ENCODE data around the gene MAMDC4.

The MAMDC4 gene

GRCh38 chr9:136849038-136849959 lies 2.8 kb upstream of the MAMDC4 start, which contains the start of gene PHPT1:
PHPT1 (plus strand) TSS chr9:136849409; CDS start chr9:136849431, 22 bp downstream.
- DNase-seq (ENCODE audit: low read depth in 2 of 2), result peak; percentile 98

DNA sequence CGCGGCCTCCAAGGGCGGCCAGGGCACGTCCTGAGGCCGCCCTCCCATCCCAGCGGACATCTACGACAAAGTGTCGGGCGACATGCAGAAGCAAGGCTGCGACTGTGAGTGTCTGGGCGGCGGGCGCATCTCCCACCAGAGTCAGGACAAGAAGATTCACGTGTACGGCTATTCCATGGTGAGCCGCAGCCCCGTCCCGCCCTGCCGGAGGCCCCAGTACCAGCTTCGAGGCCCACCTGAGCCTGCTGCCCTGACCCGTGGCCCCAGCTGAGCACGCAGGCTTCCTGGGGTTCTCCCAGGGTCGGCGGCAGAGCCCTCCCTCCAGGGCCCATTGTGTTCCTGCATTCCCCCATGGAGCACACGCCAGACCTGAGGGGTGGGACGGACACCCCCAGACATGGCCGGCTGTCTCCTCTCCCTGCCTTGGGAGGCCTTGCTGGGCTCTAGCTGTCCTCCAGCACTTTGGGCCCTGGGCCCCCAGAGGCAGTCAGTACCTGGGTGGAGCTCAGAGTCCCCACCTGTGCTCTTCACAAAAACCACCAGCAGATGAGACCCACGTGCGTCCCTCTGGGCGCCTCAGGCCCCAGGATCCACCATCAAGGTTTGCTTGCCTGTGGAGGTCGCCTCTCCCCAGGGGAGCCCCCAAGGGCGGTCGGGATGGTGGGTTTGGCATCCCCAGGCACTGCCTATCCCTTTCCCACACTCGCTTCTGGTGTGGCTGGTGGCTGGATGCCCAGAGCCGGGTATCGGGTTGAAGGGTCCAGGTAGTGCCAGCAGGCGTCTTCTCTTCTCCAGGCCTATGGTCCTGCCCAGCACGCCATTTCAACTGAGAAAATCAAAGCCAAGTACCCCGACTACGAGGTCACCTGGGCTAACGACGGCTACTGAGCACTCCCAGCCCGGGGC lies 1.9 kb upstream of the MAMDC4 start:
- no peak for DNase-seq (ENCODE audit: low read depth in 2 of 2)

DNA sequence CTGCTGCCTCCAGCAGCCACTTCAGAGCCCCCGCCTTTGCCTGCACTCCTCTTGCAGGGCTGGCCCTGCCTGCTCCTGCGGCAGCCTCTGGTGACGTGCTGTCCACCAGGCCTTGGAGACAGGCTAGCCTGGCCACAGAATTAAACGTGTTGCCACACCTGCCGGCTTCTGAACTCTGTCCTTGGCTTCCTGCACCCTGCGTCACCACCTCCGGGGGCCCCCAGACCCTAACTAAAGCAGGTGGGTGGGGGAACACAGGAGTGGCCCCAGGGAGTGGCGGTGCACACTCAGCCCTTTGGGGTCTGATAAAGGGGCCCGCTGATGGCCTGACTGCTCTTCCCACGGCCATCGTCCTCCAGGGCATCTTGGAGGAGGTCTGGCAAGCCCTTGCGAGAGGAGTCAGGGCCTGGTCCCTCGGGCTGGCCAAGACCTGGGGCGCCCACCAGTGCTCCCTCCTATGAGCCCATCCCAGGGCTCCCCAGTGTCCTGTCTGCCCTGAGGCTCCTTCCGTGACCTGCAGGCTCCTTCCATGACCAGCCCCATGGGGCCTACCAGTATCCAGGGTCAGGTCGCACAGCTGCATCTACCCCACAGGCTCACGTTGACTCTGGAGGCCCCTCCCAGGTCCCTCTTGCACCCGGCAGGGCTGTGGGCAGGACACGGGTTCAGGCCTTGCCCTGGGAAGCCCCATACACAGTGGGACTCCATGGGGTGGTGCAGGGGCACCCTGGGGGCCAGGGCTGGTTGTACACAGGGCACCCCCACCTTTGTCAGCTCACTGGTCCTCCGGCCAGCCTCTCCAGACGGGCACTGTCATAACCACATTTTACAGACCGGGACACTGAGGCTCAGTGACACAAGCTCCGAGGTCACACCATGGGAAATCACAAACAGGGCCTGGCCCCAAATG lies 1.0 kb upstream of the MAMDC4 start:
- no peak for DNase-seq (ENCODE audit: low read depth in 2 of 2)

DNA sequence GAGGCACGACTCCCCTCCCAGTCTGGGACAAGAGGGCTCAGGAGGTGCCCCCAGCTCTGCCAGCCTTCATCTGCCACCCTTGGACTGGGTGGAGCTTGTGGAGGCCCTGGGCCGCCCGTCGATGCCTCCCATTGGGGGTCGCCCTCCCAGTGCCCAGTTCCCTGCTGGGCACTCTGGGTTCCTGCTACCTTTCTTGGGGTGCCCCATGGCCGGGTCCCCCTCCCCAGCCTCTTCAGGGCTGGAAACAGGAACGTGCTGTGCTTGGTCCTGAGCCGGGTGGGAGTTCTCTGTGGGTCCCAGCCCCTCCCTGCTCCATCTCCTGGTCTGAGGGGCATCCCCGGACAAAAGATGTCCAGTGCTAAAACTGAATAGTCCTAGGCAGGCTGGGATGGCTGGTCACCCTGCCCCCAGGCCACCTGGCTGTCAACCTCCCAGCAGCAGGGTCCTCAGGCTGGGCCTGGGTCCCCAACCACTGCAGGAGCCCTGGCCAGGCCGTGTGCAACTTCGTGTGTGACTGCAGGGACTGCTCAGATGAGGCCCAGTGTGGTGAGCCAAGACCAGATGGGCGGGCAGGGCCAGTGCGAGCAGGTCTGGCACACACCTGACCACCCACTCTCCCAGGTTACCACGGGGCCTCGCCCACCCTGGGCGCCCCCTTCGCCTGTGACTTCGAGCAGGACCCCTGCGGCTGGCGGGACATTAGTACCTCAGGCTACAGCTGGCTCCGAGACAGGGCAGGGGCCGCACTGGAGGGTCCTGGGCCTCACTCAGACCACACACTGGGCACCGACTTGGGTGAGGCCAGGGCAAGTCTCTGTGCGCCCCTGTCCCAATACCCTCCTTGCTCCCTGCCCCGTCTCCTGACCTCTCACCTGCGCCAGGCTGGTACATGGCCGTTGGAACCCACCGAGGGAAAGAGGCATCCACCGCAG lies 784 bp downstream of the MAMDC4 start:
- no peak for DNase-seq (ENCODE audit: low read depth in 2 of 2)

DNA sequence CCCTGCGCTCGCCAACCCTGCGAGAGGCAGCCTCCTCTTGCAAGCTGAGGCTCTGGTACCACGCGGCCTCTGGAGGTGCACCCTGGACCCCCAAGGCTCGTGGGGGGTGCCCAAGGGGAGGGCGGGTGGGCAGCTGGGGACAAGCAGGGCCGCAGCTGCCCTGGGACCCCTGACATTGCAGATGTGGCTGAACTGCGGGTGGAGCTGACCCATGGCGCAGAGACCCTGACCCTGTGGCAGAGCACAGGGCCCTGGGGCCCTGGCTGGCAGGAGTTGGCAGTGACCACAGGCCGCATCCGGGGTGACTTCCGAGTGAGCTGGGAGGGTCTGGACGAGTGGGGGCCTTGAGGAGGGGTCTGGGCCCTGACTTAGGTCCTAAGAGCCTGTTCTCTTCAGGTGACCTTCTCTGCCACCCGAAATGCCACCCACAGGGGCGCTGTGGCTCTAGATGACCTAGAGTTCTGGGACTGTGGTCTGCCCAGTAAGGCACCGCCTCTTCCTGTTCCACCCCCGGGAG lies 1.5 kb downstream of the MAMDC4 start:
- DNase-seq (ENCODE audit: low read depth in 2 of 2), result no peak

DNA sequence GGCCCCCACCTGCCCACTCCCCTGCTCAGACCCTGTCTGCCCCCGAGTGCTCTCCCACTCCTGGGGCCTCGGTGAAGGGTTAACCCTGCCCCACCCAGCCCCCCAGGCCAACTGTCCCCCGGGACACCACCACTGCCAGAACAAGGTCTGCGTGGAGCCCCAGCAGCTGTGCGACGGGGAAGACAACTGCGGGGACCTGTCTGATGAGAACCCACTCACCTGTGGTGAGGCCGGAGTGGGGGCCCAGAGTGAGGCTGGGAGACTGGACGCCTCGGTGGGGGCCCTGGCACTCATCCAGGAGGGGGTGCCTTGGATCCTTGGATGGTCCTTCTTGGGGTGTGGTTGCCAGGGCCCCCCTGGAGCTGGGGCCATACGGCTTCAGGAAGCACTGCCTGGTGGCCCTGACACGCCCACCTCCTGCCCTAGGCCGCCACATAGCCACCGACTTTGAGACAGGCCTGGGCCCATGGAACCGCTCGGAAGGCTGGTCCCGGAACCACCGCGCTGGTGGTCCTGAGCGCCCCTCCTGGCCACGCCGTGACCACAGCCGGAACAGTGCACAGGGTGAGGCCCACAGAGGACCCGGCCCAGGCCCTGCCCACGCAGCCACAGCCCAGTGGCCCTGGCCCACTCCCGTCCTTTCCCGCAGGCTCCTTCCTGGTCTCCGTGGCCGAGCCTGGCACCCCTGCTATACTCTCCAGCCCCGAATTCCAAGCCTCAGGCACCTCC lies 2.1 kb downstream of the MAMDC4 start:
- no peak for DNase-seq (ENCODE audit: low read depth in 2 of 2)

GRCh38 chr9:136854842-136855460 lies 2.8 kb downstream of the MAMDC4 start:
- no peak for DNase-seq (ENCODE audit: low read depth in 2 of 2)

DNA sequence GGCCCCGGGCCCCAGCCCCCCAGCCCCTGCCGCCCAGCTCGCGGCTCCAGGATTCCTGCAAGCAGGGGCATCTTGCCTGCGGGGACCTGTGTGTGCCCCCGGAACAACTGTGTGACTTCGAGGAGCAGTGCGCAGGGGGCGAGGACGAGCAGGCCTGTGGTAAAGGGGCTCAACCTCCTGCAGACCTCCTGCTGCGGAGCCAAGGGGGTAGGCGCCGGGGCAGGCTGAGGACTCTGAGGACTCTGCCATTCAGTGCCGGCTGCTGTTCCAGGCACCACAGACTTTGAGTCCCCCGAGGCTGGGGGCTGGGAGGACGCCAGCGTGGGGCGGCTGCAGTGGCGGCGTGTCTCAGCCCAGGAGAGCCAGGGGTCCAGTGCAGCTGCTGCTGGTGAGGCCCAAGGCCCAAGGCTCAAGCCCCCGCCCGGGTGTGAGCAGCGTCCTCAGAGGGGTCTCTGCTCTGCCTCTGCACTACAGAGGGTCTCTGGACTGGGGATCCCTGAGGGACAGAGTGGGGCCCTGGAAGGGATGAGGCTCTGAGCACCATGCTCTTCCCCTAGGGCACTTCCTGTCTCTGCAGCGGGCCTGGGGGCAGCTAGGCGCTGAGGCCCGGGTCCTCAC lies 3.4 kb downstream of the MAMDC4 start:
- no peak for DNase-seq (ENCODE audit: low read depth in 2 of 2)

- DNase-seq (ENCODE audit: low read depth in 2 of 2), result no peak
Observed at GRCh38 chr9:136856079-136856476, 3.9 kb downstream of the MAMDC4 start.

- DNase-seq (ENCODE audit: low read depth in 2 of 2), result no peak
Observed at GRCh38 chr9:136856541-136857141, 4.5 kb downstream of the MAMDC4 start.

- DNase-seq (ENCODE audit: low read depth in 2 of 2), result no peak
Observed at GRCh38 chr9:136857166-136857565, 5.0 kb downstream of the MAMDC4 start.

DNA sequence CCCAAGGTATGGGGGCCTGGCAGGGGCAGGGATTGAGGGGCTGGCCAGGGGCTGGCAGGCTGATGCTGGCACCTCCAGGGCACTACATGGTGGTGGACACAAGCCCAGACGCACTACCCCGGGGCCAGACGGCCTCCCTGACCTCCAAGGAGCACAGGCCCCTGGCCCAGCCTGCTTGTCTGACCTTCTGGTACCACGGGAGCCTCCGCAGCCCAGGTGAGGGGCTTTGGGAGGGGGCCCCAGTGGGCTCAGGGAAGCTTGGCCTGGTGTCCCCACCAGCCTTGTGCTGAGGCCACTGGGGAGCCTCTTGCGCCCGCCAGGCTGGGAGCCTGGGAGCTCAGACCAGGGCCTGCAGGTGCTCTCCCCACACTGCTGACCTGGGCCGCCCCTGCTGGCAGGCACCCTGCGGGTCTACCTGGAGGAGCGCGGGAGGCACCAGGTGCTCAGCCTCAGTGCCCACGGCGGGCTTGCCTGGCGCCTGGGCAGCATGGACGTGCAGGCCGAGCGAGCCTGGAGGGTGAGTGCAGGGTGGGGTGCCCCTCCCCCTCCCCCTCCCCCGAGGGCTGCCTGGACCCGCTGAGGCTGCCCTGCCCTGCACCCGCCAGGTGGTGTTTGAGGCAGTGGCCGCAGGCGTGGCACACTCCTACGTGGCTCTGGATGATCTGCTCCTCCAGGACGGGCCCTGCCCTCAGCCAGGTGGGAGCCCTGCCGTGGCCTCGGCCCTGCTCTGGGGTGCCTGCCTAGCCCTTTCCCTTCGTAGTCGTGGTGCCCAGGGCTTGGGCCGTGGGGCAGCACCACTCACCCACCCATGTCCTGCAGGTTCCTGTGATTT lies 5.7 kb downstream of the MAMDC4 start:
- no peak for DNase-seq (ENCODE audit: low read depth in 2 of 2)

DNA sequence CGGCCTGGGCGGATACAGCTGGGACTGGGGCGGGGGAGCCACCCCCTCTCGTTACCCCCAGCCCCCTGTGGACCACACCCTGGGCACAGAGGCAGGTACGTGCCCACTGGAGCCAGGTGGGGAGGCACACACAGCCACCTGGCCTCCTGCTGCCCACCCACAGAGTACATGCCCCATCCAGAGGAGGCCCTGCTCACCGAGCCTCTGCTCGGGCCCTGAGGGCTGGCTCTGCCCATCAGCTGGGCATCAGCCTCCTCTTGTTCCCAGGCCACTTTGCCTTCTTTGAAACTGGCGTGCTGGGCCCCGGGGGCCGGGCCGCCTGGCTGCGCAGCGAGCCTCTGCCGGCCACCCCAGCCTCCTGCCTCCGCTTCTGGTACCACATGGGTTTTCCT lies 6.3 kb downstream of the MAMDC4 start:
- no peak for DNase-seq (ENCODE audit: low read depth in 2 of 2)

DNA sequence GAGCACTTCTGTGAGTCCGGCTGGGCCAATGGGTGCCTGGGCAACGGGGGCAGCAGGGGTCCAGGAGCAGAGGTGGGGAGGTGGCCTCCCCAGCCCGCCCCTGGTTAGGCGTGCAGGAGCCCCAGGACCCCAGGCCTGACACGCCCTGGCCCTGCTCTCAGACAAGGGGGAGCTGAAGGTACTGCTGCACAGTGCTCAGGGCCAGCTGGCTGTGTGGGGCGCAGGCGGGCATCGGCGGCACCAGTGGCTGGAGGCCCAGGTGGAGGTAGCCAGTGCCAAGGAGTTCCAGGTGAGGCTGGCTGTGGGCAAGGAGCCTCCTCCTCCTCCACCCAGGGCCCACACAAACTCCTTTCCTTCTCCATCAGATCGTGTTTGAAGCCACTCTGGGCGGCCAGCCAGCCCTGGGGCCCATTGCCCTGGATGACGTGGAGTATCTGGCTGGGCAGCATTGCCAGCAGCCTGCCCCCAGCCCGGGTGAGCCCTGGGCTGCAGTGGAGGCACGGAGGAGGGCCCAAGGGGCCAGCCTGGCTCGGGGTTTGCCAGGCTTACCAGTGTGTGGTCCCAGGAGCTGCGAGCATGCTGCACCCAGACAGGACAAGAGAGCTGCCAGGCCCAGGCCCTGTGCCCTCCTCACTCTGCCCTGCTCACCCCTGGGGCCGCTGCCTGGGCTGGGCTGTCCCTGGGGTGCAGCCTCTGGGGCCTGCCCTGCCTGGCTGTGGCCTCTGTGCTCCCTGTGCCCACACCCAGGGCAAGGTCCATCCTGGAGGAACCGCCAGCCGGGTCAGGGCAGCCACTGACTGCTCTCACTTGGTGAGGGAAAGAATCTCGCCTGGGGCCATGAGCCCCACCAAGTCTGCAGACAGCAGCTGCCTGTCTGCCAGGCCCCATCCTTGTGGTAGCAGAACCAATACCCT lies 7.0 kb downstream of the MAMDC4 start:
- DNase-seq (ENCODE audit: low read depth in 2 of 2), result no peak

DNA sequence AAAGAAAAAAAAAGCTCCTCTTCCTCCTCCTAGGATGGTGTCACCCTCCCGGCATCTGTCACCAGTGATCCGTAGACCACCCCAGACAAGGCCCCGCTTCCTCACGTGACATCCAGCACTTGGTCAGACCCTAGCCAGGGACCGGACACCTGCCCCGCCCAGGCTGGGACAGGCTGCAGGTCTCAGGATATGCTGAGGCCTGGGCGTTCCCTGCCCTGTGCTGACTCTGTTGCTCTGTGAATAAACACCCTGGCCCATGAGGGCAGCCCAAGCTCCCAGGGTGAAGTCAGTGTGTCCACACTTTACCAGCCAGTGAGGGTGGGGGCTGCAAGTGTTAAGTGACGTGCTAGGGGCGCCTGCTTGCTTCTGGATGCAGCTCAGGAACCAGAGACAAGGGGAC lies 8.4 kb downstream of the MAMDC4 start:
- DNase-seq (ENCODE audit: low read depth in 2 of 2), result no peak

Data from fibroblast of skin of left quadriceps (primary cell).